HG02798 (cell line): Measurements from ENCODE around the gene RAB8B.

ENCODE experiments used
- ATAC-seq: cut with Tn5 transposase; IDR thresholded peaks from one replicate; pipeline ENCODE4 v1.9.1; 2021; ENCODE audit warnings: mild to moderate bottlenecking; ENCODE audit not compliant: unreplicated experiment, poor library complexity

Gene RAB8B

DNA sequence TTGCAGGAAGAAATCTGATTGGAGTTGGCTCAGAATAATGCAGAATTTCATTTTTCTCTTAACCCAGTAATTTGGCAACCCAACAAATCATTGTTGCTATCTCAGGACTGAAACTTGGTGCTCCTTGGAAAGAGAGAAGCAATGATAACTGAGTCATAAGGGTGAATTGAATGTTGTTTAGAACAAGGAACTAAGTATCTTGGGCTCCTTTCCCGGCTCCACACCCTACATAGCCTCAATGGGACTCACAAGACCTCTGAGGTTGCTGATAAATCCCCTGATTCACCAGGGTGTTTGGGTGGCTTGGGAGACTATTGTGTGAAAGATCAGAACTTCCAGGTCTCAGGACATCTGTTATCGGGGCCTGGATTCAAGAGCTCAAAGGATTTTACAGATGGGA is 7.8 kb upstream of the RAB8B start:
- ATAC-seq: no peak

DNA sequence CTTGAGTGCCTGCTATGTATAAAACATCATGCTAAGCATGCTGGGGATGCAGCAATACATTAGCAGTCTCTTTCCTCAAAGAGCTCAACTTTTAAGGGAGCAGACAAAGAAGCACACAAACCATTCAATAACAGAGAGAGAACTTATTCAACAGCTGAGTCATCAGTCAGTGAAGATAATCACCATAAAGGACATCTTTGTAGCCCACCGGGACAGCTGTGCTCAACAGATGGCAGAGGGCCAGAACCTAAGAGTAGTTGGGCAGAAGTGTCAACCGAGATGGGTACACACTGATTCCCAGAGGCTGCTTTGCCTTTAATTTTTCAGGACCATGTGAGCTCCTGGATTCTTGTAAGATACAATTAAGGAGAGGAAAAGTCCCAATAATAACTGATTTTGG is 4.2 kb upstream of the RAB8B start:
- ATAC-seq: no peak

DNA sequence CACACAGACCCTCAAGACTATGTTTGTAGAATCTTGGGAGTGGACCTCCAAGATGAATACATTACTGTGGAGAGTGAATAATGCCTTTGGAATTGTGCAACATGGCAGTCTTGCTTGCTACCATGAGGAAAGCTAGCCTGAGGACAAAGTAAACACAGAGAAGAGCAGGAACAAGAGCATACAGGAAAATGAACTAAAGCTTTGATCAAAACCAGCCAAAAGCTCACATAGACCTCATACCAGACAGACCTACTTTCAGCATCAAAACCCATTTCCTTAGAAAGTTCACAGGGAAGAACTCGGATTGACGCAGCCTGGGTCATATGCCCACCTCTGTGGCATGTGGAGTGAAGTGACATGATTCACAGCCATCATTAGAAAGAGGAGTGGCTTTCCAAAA is 3.3 kb upstream of the RAB8B start:
- no peak for ATAC-seq

DNA sequence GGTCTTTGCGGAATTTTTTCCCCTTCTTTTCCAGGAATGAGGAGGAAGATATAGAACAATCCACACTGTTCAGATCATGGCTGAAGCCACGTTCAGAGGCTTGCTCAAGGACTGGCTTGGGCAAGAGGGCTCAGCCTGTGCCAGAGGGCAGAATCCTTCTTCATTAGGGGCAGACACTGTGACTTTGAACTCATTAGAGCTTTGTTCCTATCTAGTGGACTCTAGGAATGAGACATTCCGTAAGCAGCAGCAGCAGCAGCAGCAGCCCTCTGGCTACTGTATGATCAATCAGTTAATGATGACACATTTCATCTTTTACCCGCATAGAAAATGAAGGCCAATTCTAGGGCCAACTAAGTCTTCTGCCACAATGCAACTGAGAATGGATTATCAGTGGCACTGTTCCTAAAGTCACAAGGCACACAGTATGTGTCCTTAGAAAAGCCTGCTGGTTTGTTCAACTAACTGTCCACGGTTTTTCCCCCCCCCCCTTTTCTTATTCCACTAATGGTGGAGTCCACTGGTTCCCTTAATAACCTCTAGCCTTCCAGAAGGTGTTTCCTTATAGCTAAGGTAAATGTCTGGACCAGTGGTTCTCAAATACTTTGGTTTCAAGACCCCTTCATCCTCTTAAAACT is 1.7 kb upstream of the RAB8B start:
- ATAC-seq: no peak

DNA sequence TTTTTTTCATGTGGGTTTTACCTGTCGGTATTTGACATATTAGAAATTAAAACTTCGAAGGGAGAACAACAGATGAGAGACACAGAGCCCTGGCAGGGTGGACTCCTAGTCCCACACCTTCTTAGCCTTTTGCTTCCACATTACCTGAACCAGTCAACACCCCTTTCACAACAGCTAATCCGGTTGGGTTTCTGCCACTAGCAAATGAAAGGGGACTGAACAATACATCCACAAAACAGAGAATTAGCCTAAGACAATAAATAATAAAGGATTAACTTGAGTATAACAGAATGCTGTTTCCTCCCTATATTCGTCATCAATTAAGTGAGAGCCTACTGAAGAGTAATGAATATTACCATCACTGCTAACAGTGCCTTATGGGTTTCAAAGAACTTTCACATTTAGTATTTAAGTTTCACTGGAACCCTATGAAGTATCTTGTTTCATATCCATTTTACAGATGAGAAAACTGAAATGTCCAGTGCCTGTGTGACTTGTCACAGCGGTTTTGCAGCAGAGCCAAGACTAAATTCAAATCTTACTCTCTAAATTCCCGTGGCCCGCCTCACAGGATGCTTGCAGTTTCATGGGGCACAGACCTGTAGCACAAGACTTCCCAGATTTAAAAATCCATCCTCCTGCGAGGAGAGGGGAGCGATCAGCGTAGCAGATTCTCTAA is 1.0 kb upstream of the RAB8B start:
- no peak for ATAC-seq

DNA sequence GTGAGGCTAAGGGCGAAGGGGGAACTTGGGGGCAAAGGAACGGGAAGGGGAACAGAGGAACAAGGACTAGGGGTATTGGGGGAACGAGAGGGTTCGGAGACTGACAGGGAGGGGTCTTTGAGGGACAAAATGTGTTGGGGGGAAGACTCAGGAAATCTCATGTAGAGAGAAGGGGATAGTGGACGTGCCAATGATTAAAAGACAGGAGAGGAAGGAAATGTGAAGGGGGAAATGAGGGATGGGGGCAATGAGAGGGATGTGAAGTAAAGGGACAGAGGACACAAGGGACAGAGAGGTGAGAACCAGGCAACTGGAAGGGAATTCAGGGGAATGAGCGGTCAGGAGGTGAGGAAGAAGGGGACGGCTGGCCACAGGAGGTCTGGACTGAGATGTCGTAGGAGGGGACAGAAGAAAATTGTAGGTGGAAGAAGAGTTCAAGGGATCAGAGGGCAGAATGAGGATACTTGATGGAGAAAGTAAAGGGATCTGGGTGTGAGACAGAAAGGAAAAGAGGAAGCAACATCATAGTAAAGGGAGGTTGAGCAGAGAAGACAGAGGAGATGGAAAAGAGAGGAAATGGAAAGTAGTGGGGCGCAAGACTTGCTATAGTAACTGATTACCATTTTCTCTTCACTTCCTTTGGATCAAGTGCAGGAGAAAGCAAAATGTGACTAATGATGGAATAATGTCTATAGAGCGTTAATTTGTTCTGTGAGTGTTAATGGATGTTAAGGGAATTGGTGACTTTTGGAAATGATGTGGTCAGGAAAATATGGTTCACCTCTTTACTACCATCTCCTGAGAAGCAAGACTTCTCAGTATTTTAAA is 749 bp downstream of the RAB8B start:
- ATAC-seq: no peak

DNA sequence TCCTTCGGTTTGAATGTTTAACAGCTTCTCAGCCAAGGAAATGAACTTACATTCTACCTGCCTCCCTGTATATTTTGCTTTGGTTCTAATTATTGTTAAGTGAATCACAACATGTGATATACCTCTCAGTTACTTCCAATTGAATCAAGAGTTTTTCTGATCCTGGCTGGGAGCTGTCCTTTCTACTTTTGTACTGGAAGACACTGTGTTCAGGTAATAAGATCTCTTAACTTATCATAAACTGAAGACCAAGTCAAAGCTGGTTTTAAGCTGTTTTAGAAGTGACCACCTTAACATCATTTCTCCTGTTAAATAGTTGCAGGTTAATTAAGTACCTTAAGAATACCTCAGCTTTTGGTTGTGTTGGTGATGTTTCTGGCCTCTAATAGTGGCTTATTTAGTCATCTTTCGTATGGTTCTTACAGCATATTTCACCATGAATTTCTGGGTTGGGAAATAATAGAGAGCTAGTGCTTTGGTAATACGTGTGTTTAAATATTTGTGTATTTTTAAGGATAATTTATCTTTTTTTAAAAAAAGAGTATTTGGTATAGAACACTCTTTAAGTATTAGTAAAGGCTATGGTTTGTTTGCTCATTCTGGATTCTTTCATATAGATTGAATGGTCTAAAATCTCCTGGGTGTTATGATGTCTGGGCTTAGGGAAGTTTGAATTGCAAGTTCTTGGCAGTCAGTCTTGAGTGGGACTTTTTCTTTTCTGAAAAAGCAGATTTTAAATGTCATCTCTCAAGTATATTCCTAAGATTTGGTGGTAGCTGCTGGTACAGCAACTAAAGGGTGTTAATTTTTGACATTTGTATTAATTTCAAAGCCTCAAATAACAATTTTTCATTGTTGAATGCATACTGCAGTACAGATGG is 1.6 kb downstream of the RAB8B start:
- no peak for ATAC-seq

DNA sequence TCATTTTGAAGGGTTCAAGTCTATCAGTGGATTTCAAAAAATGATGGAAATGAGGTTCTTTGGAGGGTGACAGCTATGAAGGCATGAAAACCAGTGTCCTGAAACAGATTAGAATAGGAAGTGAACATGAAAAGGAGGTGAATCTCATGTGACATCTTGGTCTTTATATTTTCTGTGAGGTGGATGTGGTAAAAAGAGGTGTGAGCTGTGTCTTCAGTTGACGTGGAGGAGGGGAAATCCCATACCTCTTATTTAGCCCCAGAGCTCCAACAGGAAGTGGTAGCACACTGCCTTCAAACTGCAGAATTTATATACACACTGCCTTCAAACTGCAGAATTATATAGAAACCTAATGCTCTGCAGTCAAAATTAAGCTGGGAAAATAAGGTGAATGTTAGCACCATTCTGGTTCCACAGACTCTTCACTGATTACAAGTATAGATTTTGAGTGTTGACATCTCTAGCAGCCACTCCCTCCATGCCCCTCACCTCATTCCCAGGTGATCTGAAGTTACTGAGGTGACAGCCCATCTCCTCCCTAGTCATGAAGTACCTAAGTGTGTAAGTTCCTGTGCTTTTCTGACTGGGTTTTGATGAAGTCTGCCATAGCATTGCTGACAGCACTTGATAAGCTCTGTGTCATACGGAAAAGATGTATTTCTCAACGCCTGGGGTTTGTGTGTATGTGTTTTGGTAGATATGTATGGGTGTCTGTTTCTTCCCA is 2.7 kb downstream of the RAB8B start:
- ATAC-seq: peak; percentile 40

DNA sequence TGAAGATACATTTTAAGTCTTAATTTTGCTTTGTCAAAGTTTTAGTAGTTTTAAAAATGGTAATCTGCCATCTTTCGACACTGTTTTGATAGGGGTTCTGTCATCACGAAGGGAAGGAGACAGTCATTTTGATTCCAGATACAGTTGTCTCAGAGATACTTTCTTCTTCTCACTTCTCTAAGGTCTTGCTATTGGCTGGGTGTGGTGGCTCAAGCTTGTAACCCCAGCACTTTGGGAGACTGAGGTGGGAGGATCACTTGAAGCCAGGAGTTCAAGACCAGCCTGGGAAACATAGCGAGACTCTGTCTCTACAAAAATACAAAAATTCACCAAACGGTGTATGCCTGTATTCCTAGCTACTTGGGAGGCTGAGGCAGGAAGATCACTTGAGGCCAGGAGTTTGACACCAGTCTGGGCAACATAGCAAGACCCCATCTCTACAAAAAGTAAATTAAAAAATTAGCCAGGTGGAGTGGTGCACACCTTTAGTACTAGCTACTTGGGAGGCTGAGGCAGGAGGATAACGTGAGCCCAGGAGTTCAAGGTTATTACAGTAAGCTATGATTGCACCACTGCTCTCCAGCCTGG is 3.3 kb downstream of the RAB8B start:
- ATAC-seq: no peak

DNA sequence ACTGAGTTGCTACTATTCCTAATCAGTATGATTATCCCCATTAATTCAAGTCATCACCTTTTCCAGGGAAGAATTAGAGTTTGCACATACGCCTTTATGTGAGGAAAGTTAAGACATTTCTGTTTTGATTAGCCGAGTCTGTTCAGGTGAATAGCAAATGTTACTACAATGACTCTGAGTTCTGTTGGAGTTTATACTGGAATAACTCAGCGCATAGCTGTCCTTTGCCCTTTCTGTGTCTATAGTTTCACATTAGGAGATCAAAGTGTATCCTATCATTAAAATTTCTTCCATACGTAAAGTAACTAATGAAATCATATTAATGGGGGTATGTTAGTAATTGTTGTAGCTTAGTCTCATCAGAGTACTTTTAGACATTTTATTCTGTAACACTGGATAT is 4.9 kb downstream of the RAB8B start:
- ATAC-seq: no peak

DNA sequence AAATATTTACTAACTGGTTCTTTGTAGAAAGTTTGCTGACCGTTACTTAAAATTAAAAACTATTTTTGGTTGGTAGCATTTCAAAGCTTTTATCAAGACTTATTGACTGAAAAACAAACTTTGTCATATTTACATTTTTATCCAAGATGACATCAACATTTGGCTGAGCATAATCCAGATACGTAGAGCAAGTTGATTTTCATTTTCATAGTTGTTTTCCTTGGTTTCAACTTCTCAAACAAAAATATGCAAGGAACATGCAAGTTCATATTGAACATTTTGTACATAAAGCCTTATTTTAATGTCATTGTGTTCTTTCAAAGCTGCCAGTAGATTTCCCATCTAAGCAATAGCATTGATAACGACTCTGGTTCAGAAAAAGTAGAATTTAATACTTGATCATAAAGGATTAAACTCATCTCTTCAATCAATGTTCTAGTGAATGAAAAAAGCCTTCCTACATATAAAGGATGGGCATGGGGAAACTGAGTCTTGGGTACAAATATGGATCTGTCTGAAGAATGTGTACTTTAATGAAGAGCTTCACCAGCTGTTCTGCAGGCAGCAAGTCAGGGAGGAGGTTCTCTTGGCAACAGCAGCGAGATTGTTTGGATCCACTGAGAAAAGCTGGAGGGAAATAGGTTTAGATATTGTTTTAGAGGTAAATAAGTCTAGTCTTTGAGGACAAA is 5.6 kb downstream of the RAB8B start:
- ATAC-seq: no peak

DNA sequence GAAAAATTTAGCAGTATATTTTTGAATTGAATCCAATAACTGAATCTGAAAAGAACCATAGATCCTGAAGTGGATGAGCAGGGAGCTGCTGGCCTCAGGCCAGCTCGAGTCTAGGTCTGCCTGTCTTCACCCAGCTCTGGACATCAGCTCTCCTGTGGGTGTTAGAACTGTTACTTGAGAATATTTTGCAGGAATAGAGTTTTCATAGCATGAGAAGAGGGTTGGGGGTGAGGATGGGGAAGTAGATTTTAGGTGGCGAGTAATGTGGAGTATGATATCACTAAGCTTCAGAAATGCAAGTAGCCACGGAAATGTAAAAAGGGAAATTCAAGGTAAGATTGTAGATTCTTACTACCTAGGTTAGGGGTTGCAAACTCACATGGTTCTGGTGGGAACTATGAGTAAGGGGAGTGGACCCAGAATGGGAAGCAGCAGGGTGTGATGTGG is 6.2 kb downstream of the RAB8B start:
- ATAC-seq: no peak

DNA sequence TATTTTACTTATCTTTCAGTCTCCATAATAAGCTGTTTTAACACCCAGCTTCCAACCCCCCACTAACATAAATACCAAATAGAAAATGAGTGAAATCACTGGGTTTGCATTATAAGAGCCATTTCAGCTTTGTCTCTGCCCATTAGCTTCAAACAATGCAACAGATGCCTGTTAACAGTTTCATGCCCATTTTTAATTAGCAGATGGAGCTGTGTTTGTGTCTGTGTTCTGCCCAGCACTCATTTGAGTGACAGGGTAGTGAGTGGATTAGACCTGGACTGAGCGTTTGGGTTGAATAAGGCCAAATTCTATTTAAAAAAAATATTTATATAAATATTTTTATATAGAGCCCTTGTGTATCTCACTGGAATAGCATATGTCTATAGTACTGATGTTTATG is 7.4 kb downstream of the RAB8B start:
- no peak for ATAC-seq

DNA sequence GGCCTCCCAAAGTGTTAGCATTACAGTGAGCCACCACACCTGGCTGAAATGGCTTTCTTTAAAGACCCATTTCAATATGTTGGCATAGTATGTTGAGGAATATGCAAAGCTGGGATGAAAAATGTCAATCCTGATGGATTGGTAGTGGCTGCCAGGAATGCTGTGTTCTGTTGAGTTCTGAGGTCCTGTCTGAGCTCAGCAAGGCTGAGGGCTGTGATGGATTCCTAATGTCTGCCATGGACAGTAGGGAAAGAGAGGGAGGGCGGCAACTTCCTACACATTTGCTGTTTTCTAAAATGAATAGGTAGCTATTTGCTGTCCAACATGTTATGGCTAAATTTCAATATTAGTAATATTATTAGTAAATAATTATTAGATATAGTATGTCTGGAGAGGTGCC is 8.2 kb downstream of the RAB8B start:
- ATAC-seq: no peak

DNA sequence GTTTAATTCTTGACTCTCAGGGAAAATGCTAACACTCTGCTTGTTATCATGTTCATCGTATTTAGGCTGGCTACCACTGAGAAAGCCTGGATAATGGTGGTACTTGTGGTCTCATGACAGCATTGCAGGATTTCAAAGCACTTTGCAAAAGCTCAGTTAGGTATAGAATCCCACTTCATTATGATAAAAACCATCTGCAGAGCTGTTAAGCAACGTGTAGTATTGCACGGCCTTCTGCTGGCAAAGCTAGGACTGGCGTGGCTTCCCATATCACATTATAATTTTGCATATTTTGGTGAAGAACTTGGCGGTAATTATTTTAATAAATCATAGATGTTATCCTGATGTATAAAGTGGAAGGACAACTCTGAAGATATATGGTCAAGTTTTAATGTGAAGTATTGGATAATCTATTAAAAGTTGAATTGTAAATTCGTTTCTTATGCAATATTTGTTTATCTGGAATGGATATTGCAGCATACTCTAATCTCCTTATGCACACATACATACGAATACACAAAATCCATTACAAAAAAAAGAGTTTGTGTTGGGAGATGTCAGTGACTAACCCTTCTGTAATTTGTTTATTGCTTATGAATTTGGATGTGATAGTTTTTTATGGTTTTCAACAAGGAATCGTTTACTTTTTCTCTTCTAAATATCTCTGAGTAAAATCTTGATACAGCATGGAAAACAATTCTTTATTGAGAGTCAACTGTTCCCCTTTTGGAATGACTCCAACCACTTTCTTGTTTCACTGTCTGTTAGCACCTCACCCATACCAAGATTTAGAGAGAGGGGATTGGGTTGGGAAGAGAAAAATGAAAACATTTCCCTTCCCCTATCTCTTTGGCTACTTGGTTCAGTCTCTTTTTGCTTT is 9.2 kb downstream of the RAB8B start:
- no peak for ATAC-seq

DNA sequence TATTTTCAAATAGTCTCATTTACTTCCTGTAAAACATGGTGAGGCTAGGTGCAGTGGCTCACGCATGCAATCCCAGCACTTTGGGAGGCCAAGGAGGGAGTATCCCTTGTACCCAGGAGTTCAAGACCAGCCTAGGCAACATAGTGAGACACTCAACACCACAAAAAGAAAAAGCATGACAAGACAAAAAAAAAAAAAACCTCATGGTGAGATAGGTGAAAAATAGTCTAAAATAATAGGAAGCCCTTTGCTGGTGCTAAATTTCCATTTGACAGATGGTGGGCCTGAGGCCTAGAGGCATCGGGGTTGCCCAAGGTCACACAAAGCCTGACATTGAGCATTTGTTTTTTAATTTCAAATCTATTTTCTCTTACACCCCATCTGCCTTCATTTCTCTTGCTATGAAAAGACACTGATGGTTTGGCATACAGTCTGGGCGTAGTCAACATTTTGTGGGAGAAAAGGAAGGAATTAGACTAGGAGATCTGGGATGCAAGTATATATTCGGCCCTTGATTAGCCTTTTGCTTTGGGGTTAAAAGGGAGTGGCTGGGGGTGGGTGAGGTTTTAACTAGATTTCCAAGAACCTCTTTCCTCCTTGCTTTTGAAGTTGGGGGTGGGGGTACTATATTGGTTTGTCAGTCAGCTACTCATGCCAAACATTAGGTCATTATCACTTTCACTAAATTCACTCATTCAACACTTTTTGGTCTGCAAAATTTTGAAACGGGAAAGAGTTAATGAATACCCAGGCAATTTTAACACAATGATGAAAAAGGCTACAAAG is 11.3 kb downstream of the RAB8B start:
- no peak for ATAC-seq

DNA sequence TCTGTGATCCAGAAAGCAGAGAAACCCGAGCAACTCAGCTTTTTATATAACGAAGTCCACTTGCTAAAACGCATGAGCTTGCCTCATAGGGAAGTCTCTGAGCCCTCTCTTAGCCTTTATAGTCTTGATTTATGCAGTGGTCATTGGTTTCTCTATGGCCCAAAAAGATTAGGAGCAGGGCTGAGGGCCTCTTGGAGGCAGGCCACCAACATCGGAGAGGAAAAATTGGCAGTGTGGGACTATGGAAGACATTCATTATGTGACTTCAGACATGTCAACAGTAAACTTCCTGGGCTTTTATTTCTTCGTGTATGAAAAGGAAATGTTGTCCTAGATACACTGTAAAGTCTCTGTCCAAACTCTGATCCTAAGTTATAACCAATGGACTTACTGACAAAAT is 13.5 kb downstream of the RAB8B start:
- ATAC-seq: no peak
